Cardiac fibroblast (primary cell): ENCODE data around the gene LRRC14B.
A peak's percentile ranks its signal among the peaks of the same experiment; 100 is the strongest.
"Not testable (repeated sequence)": the region's sequence is repeated elsewhere in the genome, so short reads cannot be mapped to it uniquely, and the experiment has no call there.

Experiments used
- DNase-seq, 2 donors: peaks; one replicate each; pipeline versions ENCODE4 v3.0.0 to v3.0.0-alpha.2; 2010; ENCODE audit warnings: low read depth in 2 of 2
- H3K4me3 ChIP-seq, 2 donors: replicated peaks in 1 of 2; 1 replicate in 1 of 2; 2 replicates in 1 of 2; pipeline ENCODE4 v1.5.1; 2011; ENCODE audit warnings: low read depth in 2 of 2, low read length in 2 of 2, mild to moderate bottlenecking in 2 of 2, moderate library complexity in 1 of 2
- CTCF ChIP-seq: IDR thresholded peaks from one replicate; pipeline ENCODE4 v1.5.1; 2011; ENCODE audit warnings: low read depth, mild to moderate bottlenecking, low read length, inconsistent platforms

LRRC14B gene

GRCh38 chr5:196350-196749 lies 5.1 kb downstream of the LRRC14B start:
- DNase-seq: no peak
- H3K4me3 ChIP-seq: no peak overlapping the region
- no peak for TF ChIP-seq CTCF

- not testable (repeated sequence) for H3K4me3 ChIP-seq
- DNase-seq: peak in 1 of 2 donors; percentile 18
Measured at GRCh38 chr5:197031-197430, 5.7 kb downstream of the LRRC14B start.

- TF ChIP-seq CTCF: no peak
- no peak for DNase-seq
- no peak overlapping the region for H3K4me3 ChIP-seq
Measured at GRCh38 chr5:197892-198489, 6.7 kb downstream of the LRRC14B start.

- no peak for TF ChIP-seq CTCF
- no peak for DNase-seq
- no peak overlapping the region for H3K4me3 ChIP-seq
Measured at GRCh38 chr5:198516-199196, 7.4 kb downstream of the LRRC14B start.

- TF ChIP-seq CTCF: no peak
- DNase-seq: no peak
- H3K4me3 ChIP-seq: no peak overlapping the region
Measured at GRCh38 chr5:199197-199949, 8.1 kb downstream of the LRRC14B start.

GRCh38 chr5:199950-200645 lies 8.8 kb downstream of the LRRC14B start:
- TF ChIP-seq CTCF: no peak
- H3K4me3 ChIP-seq: no peak overlapping the region
- no peak for DNase-seq

GRCh38 chr5:200985-201384 lies 9.7 kb downstream of the LRRC14B start:
- no peak for TF ChIP-seq CTCF
- no peak for DNase-seq
- H3K4me3 ChIP-seq: no peak overlapping the region
